Fibroblast of skin of scalp (primary cell): Measurements from ENCODE around the gene LASP1.

ENCODE experiments used
- DNase-seq: peaks from one replicate; pipeline ENCODE4 v3.0.0-alpha.2; 2013

LASP1 gene

DNA sequence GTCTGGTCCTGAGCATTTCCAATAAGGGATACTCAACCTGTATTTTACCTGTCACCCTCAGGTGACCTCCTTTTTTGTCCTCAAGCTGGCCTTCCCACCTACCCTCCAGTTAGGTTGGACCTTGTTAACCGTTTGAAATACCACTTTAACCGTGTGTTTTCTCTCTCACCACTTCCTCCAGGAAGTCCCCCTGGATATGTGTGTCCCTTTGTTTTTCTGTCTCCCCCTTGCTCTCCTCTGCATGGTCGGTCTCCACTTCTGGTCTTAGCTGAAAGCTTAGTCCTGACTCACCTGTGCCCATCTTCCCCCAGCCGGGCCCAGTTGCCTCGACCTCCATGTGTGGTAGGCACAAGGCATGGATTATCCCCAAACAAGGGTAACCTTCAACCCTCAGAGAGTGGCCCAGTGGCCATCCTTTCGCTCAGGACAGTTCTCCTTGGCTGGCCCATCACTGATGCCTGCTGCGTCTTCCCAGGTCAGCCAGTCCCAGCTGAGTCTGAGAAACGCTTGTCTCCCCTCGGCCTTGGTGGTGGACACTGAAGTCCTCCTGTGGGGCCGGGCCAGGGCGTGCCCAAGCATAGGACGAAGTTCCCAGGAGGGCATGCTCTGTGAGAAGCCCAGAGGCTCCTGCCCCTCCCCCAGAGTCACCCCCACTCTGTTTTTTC is 20.0 kb downstream of the LASP1 start:
- no peak for DNase-seq

- DNase-seq = no peak
Measured at GRCh38 chr17:38890410-38890746, 20.5 kb downstream of the LASP1 start.

DNA sequence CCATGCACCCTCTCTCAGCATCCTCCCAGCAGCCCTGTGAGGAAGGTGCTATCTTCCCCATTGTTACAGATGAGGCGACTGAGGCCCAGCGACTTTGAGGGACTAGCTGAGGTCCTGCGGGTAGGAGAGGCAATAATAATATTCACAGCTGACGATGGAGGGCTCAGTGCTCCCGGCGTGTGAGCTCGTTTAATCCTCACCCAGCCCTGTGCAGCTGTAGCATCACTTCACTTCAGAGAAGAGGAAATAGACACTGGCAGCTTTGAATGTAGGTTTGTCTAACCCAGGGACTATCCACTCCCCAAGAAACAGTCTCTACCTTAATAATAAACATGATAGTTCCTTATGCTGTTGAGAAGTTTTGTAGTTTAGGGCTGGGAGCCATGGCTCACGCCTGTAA is 21.6 kb downstream of the LASP1 start:
- DNase-seq = no peak

DNA sequence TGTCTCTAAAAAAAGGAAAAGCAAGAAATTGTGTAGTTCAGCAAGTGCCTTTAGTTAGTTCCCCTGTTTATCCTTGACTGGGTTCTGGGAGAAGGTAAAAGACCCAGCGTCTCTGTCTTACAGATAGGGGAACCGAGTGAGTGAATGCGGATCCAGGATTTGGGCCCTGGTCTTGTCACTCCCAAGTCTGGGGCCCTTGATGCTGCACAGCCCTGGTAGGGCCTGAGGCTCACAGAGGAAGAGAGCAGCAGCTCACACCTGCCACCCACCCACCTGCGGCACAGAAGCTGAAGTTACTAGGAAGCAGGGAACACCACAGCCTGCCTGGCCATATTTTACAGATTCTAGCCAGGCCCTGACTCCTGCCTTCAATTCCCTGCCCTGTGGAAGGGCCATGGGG is 22.2 kb downstream of the LASP1 start:
- DNase-seq = no peak

- DNase-seq = no peak
Measured at GRCh38 chr17:38892620-38893019, 22.8 kb downstream of the LASP1 start.

DNA sequence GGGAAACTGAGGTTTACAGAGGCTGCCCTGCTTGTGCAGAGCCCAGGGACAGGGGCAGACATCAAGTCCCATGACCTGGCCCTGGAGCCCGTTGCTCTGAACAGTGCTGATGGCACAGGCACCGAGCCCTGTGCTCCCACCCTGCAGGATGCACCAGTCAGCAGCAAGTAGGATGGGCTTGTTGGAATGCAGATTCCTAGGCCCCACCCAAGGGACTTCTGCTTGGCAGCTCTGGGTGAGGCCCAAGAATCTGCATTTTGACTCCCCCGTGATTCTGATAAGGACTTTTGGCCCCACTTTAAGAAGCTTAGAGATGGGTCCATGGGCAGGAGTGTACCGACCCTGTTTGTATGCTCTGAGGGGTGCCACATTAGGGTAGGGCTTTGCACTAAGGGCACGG is 23.3 kb downstream of the LASP1 start:
- DNase-seq = no peak

DNA sequence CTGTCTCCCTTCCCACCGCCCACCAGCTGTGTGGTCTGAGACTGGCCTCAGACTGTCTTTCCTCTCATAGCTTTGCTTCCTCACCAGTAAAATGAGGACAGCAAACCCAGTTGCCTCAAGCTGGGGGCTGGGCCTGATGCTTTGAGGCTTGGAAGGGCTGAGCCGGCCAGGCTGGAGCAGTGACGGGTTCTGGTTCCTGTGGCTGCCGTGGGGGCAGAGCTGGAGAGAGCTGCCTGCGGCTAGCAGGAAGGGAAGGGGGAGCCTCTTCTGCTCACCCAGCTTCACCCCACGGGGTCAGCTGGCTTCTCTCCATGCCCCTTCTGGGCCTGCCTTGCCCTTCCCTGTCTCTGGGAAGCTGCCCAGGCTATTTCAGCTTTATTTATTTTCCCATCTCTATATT is 23.7 kb downstream of the LASP1 start:
- no peak for DNase-seq

- DNase-seq = no peak
Measured at GRCh38 chr17:38894276-38894675, 24.4 kb downstream of the LASP1 start.

DNA sequence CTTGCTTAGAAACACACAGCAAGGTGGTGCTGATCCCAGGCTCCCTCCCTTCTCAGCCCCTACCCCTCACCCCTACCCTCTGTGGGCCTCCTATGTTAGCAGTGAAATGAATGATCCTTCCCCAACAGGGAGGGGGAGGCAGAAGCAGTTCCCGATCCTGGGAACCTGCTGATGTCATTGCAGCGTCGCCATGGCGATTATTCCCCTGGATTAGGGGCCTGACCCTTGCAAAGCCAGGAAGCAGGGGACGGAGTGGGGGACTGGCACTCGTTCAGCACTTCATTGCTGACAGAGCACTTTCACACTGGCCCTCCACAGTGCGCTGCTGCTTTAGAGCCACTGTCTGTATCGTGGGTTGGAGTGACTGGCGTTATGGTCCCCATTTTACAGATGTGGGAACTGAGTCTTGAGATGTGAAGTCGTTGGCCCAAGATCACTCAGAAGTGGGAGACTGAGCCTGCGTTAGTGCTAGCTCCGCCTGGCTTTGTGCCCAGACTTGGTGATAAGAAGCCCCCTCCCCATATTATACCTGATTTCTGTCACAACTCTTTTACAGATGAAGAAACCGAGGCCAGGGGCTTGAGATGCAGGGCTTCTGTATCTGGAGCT is 26.6 kb downstream of the LASP1 start:
- DNase-seq = no peak

DNA sequence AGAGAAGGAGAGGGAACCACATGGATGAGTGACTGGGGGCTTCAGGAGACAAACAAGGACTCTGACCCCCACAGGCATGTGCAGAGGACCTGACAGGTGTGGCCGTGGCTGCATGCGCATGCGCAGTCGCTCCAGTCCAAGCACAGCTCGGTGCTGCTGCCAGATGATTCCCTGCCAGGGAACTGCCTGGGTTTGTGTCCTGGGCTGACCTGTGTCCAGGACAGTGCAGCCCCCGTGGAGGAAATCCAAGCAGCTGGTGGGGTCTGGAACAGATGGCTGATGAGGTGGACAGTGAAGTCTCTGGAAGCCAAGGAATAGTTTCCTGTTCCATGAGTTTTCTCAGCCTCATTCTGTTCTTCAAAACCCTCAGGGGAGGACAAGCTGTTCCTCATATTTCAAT is 27.3 kb downstream of the LASP1 start:
- no peak for DNase-seq

GRCh38 chr17:38897671-38898290 is 27.9 kb downstream of the LASP1 start:
- DNase-seq = no peak

DNA sequence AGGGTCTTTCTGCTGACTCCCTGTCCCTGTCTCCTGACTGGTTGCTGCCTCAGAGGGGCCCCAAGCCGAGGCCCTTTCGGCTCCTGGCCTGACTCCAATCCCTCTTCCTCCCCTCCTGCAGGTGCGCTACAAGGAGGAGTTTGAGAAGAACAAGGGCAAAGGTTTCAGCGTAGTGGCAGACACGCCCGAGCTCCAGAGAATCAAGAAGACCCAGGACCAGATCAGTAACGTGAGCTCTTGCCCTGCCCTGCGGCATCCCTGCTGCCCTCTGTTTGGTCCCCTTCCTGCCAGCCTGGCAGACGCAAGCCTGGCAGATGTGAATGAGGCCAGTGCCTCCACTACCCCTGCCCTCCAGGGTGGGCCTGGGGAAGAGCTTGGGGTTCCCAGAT is 28.4 kb downstream of the LASP1 start:
- DNase-seq = no peak

DNA sequence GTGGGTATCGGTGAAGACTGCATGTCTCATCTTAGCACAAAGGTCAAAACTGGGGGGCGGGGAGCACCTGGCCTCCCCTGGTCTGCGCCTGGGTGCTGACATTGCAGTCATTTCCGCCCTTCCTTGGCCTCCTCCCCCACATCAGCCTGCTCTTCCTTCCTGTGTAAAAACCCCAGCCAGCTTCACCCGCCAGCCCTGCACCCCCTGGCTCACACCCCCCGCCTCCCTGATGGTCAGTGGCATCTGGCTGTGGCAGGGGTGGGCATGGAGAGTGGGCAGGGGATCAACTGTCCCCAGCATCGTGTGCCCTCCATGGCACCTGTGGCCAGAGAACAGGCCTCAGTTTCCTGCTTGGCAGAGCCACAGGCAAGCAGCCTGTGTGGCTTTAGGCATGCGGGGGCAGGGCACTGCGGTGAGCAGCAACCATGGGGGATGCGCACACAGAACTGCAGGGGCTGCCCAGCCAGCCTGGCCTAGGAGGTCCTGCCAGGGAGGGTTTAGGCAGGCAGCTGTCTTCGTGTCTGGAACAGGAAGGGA is 29.0 kb downstream of the LASP1 start:
- no peak for DNase-seq

- DNase-seq = no peak
Measured at GRCh38 chr17:38899421-38899820, 29.6 kb downstream of the LASP1 start.

DNA sequence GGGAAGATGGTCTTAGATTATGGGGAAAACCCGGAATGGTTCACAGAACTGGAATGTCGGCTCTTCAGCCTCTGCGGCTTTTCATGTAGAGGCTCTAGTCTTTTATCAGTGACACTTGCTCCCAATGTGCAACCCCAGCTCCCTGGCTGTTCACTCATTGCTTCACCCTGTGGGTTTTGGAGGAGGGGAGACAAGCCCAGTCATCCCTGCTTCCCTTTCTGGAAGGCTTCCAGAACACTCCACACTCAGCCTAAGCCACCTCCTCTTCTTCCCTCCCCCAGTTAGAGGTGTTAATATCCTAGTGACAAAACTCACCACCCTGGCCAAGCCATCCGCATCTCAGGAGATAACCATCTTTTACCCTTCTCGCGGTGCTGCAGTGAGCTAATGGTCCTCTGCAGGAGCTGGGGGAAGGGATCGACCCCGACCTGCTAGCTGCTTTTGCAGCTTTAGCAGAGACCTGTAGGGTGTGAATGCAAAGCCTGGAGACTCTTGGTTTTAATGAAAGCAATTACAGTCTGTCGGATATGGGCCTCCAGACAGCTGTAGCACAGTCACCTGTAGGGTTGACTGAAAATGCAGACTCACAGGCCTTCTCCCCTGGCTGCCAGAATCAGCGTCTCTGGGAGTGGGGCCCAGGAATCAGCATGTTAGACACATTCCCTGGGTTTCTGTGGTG is 31.3 kb downstream of the LASP1 start:
- DNase-seq = peak; percentile 97

- DNase-seq = no peak
Measured at GRCh38 chr17:38903404-38903803, 33.5 kb downstream of the LASP1 start.

GRCh38 chr17:38904892-38905291 is 35.0 kb downstream of the LASP1 start:
- no peak for DNase-seq

- DNase-seq = no peak
Measured at GRCh38 chr17:38905375-38905774, 35.5 kb downstream of the LASP1 start.

GRCh38 chr17:38906460-38907228 is 36.8 kb downstream of the LASP1 start:
- no peak for DNase-seq

GRCh38 chr17:38907930-38908675 is 38.2 kb downstream of the LASP1 start:
- no peak for DNase-seq

GRCh38 chr17:38908676-38909181 is 38.9 kb downstream of the LASP1 start:
- no peak for DNase-seq

DNA sequence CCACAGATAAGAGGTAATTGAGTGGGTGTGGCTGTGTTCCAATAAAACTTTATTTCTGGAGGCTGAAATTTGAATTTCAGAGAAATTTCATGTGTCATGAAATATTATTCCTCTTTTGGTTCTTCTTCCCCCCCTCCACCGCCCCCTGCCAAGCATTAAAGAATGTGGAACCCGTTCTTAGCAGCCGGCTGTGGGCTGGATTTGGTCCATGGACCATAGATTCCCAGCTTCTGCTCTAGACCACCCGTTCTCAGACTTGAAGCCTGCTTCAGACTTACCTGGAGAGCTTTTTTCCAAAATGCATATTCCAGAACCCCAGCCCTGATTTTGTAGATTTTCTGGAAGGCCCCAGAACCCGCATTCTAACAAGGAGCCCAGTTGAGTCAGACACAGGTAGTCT is 40.5 kb downstream of the LASP1 start:
- DNase-seq = peak; percentile 47
